Umbilical cord (tissue), 2 donors: ENCODE data around the gene ISG15. TPM values are rescaled to one million over a fixed set of nuclear protein-coding genes. Genes with fewer than 3 reads are reported as not detected.
"Not testable (repeated sequence)": the region's sequence is repeated elsewhere in the genome, so short reads cannot be mapped to it uniquely, and the experiment has no call there.

ENCODE experiments used
- DNase-seq: peaks from one replicate; pipeline ENCODE4 v3.0.0-alpha.2; 2015; ENCODE audit warnings: low spot score
- total RNA-seq: library from RNA; depleted of rRNA; stranded (reverse); fragments of >200 nt; gene quantifications from one replicate; pipeline ENCODE4 v1.2.3, GENCODE V29; 2014; ENCODE audit warnings: low replicate concordance; ENCODE audit not compliant: insufficient read depth

The ISG15 gene
- total RNA-seq, 1 donor from 2014 or later: 54.9 TPM

DNA sequence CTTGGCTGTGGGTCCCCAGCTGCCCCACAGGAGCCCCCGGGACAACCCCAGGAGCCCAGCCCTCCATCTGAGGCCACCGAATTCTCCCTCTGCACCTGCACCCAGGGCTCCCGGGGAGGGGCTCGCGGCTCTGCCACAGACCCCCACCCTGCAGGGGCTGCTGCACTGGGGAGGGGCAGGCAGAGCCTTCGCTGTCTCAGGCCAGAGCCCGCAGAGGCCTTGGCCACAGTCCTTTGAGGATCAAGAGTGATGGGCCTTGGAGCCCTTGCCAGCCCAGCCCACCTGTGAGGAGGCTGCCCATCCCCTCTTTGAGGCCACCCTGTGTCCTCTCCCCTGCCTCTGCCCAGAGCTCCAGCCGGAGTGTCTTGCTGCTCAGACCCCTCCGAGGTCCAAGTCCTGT is 37.9 kb upstream of the ISG15 start:
- no peak for DNase-seq

DNA sequence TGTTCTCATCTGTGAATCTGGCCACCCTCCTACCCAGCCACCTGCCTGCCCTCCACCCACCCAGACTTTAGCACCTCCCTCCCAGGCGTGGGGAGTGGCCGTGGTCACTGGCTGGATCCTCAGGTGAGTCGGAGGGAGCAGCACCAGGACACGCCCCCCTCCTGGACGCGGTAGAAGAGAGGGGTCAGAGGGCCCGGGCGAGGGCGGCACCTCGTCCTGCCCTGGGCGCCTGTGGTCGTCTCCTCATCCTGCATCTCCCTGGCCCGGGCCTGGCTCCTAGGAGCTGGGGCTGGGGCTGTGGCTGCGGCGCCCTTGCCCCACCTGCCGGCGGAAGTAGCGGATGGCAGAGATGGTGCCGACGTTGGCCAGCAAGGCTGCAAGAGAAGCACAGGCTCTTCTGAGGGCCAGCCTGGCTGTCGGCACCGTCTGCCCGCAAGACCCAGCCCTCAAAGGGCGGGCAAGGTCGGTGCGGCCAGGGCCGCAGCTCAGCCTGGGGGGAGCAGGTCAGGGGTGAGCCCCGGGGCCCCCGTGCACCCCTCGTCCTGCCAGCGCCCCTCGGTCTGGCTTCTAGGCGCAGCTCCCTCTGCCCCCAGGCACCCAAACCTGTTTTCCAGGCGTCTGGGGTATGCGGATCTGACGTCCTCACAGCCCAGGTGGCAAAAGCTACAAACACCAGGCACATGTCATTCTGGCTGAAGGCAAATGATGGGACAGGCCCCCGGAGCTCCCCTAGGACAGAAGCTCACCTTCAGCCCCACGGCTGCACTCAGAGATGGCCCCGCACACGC is 37.2 kb upstream of the ISG15 start:
- DNase-seq: peak; percentile 77

DNA sequence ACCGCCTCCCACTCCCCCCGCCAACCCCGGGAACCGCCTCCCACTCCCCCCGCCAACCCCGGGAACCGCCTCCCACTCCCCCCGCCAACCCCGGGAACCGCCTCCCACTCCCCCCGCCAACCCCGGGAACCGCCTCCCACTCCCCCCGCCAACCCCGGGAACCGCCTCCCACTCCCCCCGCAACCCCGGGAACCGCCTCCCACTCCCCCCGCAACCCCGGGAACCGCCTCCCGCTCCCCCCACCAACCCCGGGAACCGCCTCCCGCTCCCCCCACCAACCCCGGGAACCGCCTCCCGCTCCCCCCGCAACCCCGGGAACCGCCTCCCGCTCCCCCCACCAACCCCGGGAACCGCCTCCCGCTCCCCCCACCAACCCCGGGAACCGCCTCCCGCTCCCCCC is 36.5 kb upstream of the ISG15 start:
- not testable (repeated sequence) for DNase-seq

DNA sequence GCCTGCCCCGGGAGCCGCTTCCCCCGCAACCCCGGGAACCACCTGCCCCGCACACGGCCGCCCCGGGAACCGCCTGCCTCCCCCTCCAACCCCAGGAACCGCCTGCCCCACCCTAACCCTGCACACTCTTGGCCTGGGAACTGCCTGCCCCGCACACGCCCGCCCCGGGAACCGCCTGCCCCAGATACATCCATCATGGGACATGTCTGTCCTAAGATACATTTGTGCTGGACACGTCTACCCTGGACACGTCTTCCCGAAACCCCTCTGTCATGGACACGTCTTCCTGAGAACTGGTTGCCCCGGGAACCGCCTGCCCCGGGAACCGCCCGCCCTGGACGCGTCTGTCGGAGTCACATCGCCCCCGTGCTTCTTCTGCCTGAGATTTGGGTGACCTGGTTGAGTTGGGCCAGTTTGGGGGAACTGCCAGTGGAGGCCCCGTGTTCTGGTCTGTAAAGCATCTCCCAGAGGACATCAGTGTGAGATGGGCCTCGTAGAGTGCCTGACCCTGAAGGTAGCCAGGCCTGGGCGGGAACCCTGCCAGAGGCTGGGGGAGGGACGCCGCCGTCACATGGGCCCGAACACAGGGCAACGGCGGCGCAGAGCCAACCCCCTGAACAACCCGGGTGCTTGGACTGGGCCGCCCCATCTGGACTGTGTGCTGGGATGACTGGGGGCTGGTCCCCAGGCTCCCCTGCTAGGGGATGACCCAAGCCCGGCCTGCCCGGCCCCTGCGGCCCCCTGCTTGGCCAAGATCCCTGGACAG is 35.0 kb upstream of the ISG15 start:
- no peak for DNase-seq

DNA sequence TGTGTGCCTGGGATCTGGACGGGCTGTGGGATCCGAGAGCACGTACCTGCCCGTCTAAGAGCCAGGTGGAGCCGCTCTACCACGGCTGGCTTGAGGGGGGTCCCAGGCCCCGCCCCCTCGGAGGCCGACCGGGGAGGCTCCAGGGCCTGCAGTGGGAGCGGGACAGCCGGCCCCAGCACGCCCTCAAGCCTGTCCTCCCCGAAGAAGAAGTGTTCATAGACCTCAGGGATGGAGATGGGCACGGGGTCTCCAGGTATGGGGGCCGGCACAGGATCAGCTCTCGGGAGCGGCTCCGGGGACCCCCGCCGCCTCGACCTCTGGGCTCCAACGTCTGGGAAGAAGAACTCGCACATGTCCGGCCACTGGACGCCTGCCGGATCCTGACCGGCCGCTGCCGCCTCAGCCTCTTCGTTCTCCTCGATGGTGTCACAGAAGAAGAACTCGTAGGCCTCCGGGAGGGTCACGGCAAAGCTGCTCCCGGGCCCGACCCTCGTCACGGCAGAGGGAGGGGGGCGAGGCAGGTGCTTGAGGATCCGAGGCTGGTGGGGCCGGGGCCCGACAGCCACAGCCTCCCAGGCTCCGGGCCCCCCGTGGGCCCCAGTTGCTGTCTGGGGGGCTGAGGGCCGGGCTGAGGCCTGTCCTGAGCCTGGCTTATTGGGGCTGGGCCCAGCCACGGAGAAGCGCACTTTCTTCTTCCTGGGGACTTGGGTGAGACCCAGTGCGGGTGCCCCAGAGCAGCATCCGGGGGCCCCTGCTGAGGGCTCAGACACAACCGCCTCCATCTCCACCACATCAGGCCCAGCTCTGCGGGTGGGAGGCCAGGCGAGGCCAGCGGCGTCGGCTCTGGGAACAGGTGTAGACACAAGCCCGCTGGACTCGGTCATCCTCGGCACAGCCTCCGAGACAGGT is 34.2 kb upstream of the ISG15 start:
- DNase-seq: no peak

DNA sequence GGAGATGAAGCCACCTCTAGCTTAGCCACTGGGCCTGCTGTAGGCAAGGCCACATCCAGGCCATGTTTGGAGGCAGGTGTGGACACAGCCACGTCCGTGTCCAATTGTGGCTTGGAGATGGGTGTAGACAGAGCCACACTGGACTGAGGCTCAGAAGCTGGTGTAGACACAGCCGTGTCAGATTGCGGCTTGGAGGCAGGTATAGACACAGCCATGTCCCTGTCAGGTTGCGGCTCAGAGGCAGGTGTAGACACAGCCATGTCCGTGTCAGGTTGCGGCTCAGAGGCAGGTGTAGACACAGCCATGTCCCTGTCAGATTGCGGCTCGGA is 33.6 kb upstream of the ISG15 start:
- no peak for DNase-seq

DNA sequence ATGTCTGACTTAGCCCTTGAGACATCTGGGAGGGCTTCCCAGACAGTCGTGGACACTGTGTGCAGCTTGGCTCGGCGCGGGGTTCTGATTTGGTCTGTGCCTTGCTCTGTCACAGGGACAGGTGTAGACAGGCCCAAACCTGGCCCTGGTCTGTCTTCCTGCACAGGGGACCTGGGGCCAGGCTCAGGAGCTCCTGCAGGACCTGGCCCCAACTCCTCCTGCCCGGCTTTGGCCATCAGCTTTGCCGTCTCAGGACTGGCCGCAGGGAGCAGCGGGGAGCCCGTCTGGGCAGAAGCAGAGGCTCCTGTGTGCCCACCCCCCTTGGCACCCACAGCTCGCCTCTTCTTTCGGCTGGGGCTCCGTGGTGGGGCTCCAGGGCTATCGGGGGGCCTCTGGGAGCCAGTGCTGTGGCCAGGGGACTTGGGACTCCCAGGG is 33.1 kb upstream of the ISG15 start:
- no peak for DNase-seq

DNA sequence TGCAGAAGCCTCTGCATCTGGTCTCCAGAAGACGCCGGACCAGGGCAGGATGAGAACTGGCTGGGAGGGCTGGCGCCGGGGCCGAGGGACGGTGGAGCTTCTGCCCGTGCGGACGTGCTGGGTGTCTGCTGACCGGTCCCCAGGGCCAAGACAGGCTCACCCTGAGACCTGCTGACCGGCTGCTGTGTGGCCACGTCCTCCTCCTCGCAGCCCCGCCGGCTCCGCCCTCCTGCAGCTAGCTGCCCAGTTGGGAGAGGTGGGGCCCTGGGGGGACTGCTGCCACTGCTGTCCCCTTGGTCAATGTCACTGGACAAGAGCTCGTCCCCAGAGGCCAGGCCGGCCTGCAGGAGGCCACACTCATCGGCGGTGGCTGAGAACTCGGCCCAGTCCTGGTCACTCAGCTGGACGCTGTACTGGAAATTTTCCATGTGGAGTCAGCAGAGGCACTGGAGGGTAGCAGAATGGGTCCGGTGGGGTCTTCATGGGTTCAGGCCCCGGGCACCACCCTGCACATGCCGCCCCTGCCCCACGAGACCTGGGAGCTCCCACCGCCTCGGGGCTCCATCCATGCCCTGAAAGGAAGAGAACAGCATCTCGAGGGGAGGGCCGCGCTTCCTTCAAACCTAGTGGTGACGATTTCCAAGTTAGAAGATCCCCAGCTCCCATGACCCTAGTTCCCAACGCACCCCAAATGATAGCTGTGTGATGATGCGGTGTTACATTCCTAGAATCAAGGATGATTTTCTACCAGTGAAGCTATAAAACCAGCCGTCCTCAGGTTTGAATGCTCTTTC is 32.5 kb upstream of the ISG15 start:
- no peak for DNase-seq

DNA sequence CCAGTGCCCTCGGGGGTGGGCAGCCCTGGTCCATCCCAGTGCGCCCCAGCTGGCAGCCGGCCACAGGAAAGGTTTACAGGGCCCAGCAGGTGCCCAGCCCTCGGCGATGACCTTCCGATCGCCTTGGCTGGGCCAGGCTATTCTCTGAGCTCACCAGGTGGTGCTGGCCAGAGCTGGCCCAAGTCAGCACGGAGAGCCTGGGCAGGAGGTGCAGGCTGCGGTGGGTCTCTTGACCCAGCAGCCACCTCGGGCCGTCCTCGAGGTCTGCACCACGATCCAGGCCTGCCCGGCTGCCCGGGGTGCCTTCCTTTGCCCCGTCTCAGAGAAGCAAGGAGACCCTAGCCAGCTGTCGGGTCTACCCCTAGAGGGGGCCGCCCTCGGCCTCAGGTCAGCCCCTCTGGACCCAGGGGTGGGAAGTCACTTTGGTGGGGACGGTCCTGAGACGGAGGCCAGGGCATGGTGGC is 31.8 kb upstream of the ISG15 start:
- no peak for DNase-seq

DNA sequence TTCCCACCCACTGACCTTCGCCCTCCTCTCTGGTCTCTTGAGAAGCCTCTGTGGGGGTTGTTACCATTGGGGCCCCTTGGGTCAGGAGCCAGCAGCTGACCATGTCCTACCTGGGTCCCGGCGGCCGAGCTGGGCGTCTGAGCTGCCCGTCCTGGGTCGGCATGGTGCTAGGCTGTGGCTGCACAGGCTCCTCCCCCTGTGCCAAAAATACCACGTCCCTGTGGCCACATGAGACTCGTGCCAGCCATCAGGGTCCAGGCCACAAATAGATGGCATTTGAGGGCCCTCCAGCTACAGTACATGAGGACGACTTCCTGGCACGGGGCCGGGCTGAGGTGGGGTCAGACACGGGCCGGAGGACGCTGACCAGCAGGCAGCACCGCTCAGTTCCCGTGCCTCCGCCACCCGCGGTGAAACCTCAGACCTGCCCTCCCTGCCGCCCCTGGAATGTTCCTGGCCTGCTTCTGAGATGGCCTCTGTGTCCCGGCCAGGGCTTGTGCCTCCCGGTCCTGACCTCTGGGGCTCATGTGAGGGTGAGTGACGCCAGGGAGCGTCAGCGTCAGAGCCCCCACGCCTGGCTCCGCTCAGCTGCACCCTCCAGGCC is 31.2 kb upstream of the ISG15 start, which contains the start of gene PERM1:
PERM1 (minus strand) TSS at position 139 of the 604 bp plus-strand sequence. CDS start 1,064 bp downstream, outside the sequence.
- DNase-seq: no peak

DNA sequence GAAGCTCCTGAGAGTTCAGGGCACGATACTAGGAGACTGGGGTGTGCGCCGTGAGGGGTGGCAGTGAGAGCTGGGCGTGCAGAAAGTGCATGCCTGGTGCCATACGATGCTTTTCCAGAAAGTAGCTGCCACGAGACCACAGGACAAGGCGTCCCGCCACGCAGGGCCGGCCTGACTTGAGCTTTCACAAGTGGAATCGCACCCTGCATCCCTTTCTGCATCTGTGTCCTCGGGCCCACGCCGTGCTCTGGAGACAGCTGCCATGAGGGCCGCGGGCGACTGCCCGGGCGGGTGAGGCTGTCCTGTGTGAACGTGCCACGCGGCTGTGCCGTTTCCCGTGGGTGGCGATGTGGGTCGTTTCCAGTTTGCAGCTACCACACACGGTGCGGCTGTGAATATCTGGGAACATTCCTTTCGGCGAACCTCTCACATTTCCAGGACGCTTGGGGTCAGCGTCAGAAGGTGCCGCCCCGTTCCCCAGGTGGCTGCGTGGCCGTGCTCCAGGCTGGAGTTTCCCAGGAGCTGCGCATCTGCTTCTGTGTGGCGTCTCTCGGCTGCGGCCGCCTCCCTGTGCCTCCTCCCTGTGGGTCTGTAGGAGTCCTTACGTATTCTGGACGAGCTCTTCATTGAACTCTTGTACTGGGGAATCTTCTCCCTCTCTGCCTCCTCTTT is 30.4 kb upstream of the ISG15 start:
- no peak for DNase-seq

DNA sequence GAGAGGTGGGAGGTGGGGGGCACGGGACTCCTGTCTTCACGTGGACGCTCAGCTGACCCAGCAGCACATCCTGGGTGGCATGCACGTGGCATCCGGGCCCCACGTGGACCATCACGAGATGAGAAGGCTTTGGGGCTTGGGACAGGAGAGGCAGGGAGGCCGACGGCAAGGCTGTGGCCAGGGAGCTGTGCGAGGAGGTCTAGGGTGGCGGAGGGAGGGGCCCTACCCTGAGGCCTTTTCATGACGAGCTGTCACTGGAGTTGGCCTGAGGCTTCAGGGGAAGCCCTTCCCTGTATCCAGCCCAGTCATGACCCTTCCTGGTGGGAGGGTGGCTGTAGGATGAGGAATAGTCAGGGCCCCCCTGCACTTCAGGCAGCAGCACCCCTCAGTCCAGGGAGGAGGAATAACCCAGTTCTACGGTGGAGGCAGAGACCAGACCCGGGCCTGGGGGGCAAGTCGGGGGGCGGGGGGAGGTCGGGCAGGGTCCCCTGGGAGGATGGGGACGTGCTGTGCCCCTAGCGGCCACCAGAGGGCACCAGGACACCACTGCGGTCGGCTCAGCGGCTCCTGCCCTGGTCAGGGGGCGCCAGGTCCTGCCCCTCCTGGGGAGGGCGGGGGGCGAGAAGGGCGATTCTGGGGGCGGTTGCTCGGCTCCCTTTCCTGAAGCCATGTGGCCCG is 29.4 kb upstream of the ISG15 start:
- no peak for DNase-seq

DNA sequence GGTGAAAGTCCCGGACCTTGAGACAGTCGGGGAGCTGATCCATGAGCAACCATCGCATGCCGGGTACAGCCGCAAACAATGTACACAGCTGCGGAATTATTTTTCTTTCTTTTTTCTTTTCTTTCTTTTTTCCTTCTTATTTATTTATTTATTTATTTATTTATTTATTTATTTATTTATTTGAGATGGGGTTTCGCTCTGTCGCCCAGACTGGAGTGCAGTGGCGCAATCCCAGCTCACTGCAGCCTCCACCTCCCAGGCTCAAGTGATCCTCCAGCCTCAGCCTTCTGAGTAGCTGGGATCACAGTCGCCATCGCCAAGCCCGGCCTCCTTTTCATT is 28.9 kb upstream of the ISG15 start:
- no peak for DNase-seq

DNA sequence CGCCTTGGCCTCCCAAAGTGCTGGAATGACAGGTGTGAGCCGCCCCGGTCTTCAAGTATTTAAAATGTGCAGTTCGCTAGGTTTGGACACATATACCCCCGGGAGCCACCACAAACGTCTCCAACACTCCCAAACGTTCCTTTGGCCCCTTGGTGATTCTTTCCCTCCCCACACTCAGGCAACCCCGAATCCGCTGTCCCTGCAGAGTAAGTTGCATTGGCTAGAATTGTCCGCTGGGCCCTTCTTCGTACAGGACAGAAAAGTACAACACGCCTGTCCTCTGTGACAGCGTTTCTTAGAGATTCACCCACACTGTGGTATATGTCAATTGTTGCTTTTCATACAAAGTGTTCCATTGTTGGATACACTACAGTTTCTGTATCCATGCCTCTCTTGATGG is 28.2 kb upstream of the ISG15 start:
- no peak for DNase-seq

DNA sequence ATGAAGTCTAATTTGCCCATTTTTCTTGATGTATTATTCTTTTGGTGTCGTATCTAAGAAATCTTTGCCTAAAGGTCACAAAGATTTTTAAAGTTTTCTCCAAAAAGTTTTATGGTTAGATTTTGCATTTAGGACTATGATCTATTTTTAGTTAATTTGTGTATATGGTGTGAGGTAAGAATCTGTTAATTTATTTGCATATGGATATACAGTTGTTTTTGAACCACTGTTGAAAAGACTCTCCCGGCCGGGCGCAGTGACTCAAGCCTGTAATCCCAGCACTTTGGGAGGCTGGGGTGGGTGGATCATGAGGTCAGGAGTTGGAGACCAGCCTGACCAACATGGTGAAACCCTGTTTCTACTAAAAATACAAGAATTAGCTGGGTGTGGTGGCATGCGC is 25.2 kb upstream of the ISG15 start:
- not testable (repeated sequence) for DNase-seq

DNA sequence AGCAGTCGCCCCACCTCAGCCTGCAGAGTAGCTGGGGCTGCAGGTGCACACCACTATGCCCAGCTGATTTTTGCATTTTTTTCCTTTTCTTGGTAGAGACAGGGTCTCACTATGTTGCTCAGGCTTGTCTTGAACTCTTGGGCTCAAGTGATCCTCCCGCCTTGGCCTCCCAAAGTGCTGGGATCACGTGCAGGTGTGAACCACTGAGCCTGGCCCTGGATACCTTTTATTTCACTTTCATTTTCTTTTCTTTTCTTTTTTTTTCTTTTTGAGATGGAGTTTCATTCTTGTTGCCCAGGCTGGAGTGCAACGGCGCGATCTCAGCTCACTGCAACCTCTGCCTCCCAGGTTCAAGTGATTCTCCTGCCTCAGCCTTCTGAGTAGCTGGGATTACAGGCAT is 22.0 kb upstream of the ISG15 start:
- not testable (repeated sequence) for DNase-seq

DNA sequence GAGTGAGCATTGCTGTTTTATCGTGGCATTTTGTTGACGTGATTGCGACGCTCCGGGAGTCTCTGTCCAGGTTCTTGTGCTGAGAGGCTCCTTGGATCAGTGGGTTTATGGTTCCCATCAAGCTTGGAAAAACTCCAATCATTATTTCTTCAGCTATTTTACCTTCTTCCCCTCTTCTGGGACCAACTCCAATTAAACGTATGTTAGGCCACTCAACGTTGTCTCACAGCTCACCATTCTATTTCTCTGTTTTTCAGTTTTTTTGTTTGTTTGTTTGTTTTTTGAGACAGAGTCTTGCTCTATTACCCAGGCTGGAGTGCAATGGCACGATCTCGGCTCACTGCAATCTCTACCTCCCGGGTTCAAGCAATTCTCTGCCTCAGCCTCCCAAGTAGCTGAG is 21.4 kb upstream of the ISG15 start:
- DNase-seq: no peak

DNA sequence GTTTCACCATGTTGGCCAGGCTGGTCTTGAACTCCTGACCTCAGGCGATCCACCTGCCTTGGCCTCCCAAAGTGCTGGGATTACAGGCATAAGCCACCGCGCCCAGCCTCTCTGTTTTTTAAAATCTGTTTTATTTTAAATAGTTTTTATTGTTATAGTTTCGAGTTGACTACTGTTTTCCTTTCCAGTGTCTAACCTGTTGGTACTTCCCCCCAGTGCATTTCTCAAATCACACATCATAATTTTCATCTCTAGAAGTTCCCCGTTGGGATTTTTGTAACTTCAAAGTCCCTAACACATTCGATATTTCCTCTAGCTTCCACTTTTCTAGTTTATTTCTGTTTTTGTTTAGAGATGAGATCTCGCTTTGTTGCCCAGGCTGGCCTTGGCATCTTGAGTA is 20.9 kb upstream of the ISG15 start:
- DNase-seq: no peak

DNA sequence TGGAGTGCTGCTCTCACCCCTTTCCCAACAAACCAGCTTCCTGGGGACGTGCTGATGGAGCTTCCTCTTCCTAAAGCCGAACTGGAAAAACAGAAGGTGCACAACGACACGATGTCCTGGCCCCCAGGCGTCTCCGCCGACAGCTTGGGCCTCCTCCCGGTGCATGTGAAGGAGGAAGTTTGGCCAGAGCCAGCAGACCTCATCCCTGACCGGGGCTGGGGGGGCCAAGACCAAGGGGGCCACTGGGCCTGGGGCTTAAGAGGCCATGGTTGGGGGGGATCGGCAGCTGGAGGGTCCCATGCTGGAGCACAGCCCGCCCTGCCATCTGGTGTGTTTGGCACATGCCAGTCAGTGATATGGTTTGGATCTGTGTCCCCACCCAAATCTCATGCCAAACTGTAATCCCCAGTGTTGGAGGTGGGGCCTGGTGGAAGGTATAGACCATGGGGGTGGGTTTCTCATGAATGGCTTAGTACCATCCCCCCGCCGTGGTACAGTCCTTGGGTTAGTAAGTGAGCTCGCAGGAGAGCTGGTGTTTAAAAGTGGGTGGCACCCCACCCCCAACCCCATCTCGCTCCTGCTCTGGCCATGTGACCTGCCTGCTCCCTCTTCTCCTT is 19.8 kb upstream of the ISG15 start:
- no peak for DNase-seq
